OCI-LY3 (cell line): ENCODE measurements around the gene CTXN2.

ENCODE experiments used
- H2AFZ ChIP-seq: fragments of 200-600, 300-600 bp; shearing (Covaris generic); 2 replicates; pipeline ENCODE4 v1.6.0; 2014; ENCODE audit warnings: antibody characterized with exemption, low read depth, low read length
- H3K27ac ChIP-seq: fragments of 200-600, 300-600 bp; sonication (generic); 2 replicates; pipeline ENCODE4 v1.5.1; 2014; ENCODE audit warnings: mild to moderate bottlenecking, low read length, moderate library complexity, mixed read lengths
- H3K27me3 ChIP-seq: fragments of 200-600, 300-600 bp; sonication (generic); 2 replicates; pipeline ENCODE4 v1.6.1; 2014; ENCODE audit warnings: low read depth, low read length, mixed read lengths
- H3K36me3 ChIP-seq: fragments of 200-600, 300-600 bp; sonication (generic); replicated peaks from 2 replicates; pipeline ENCODE3; 2014; ENCODE audit warnings: low read depth, low read length, mixed read lengths
- H3K4me1 ChIP-seq: fragments of 300-600, 200-600 bp; sonication (generic); 2 replicates; pipeline ENCODE4 v1.6.1; 2014; ENCODE audit warnings: low read length, mixed read lengths
- H3K4me2 ChIP-seq: fragments of 200-600, 300-600 bp; sonication (generic); 2 replicates; pipeline ENCODE4 v1.6.1; 2014; ENCODE audit warnings: low read length, mixed read lengths
- H3K4me3 ChIP-seq: fragments of 300-600, 200-600 bp; sonication (generic); 2 replicates; pipeline ENCODE4 v1.5.1; 2014; ENCODE audit warnings: antibody characterized with exemption, mild to moderate bottlenecking, low read length, moderate library complexity
- H3K79me2 ChIP-seq: fragments of 300-600, 200-600 bp; shearing (Covaris generic); 2 replicates; pipeline ENCODE4 v1.6.1; 2014; ENCODE audit warnings: mild to moderate bottlenecking, low read length, mixed read lengths
- H3K9ac ChIP-seq: fragments of 300-600, 200-600 bp; shearing (Covaris generic); 2 replicates; pipeline ENCODE4 v1.6.0; 2014; ENCODE audit warnings: mild to moderate bottlenecking, low read length, moderate library complexity
- H3K9me3 ChIP-seq: fragments of 200-600, 300-600 bp; shearing (Covaris generic); 2 replicates; pipeline ENCODE4 v1.6.1; 2014; ENCODE audit warnings: low read length, mixed read lengths; ENCODE audit not compliant: insufficient read depth
- H4K20me1 ChIP-seq: fragments of 200-600, 300-600 bp; sonication (generic); 2 replicates; pipeline ENCODE4 v1.6.1; 2016; ENCODE audit warnings: low read length, mixed read lengths; ENCODE audit not compliant: insufficient read depth
- EZH2phosphoT487 ChIP-seq: fragments of 200-600 bp; shearing (Covaris generic); IDR thresholded peaks from 2 replicates; pipeline ENCODE4 v1.6.1; 2018; ENCODE audit warnings: antibody characterized with exemption, mixed run types, low read depth
- TF ChIP-seq, protein P1 (sequence below): fragments of 200-600, 300-600 bp; sonication (generic); IDR thresholded peaks from 2 replicates; pipeline ENCODE4 v1.5.1; 2014; ENCODE audit warnings: antibody characterized with exemption, low read length, low read depth

CTXN2 gene

DNA sequence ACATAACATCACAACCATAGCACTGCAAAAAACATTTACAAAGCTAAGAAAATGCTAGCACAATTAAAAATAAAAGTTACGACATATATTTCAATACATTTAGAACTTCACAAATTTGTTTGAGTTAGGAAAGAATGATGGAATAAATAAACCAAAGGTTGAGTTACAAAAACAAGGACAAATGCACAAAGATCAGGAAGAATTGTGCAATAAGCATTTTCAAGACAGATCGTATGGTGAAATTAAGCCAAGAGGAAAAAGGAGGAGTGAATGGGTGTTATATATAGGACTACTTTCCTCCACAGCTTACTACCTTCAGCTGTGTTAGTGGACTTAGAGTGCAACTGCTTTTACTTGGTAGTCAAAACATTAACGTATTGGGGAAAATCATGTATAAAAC lies 5.9 kb upstream of the CTXN2 start:
- no peak overlapping the region for H3K4me3 ChIP-seq
- no peak for TF ChIP-seq EZH2phosphoT487
- TF ChIP-seq, protein P1, sequence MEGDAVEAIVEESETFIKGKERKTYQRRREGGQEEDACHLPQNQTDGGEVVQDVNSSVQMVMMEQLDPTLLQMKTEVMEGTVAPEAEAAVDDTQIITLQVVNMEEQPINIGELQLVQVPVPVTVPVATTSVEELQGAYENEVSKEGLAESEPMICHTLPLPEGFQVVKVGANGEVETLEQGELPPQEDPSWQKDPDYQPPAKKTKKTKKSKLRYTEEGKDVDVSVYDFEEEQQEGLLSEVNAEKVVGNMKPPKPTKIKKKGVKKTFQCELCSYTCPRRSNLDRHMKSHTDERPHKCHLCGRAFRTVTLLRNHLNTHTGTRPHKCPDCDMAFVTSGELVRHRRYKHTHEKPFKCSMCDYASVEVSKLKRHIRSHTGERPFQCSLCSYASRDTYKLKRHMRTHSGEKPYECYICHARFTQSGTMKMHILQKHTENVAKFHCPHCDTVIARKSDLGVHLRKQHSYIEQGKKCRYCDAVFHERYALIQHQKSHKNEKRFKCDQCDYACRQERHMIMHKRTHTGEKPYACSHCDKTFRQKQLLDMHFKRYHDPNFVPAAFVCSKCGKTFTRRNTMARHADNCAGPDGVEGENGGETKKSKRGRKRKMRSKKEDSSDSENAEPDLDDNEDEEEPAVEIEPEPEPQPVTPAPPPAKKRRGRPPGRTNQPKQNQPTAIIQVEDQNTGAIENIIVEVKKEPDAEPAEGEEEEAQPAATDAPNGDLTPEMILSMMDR: no peak
- no peaks in the 10 kb centered on the region for H4K20me1 ChIP-seq

DNA sequence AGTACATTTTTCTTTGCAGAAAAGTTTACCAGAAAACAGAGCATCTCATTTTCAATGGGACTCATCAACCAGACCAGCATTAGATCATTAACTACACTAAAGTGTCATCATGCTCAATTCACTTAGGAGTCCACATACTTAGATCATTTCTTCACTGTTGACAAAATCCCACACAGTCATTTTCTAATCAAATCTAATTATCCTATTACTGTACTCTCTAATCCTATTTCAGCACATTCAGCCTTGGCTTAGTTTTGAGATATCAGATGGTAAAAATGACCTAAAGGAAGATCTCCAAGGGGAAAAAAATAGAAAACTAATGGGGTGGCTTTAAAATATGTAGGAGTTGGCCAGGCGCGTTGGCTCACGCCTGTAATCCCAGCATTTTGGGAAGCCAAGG lies 5.2 kb upstream of the CTXN2 start:
- peaks cover 18% of the 10 kb centered on the region for H3K27me3 ChIP-seq
- no peaks in the 10 kb centered on the region for H3K79me2 ChIP-seq
- no peak overlapping the region for H2AFZ ChIP-seq
- H3K36me3 ChIP-seq: no peaks in the 10 kb centered on the region
- H3K4me2 ChIP-seq: no peak overlapping the region
- no peaks in the 10 kb centered on the region for H4K20me1 ChIP-seq
- no peak overlapping the region for H3K4me3 ChIP-seq
- no peak overlapping the region for H3K27ac ChIP-seq
- TF ChIP-seq EZH2phosphoT487: no peak
- TF ChIP-seq, protein P1: no peak
- H3K9me3 ChIP-seq: no peaks in the 10 kb centered on the region
- H3K4me1 ChIP-seq: no peaks in the 10 kb centered on the region
- no peak overlapping the region for H3K9ac ChIP-seq

More for the DNA sequence above, 5.9 kb upstream of the CTXN2 start:
- H3K9ac ChIP-seq: no peak overlapping the region
- H3K4me1 ChIP-seq: no peaks in the 10 kb centered on the region
- H3K27ac ChIP-seq: no peak overlapping the region
- H3K36me3 ChIP-seq: no peaks in the 10 kb centered on the region
- H3K27me3 ChIP-seq: peaks cover 18% of the 10 kb centered on the region
- H3K9me3 ChIP-seq: no peaks in the 10 kb centered on the region
- no peak overlapping the region for H3K4me2 ChIP-seq
- H2AFZ ChIP-seq: no peak overlapping the region
- H3K79me2 ChIP-seq: no peaks in the 10 kb centered on the region

DNA sequence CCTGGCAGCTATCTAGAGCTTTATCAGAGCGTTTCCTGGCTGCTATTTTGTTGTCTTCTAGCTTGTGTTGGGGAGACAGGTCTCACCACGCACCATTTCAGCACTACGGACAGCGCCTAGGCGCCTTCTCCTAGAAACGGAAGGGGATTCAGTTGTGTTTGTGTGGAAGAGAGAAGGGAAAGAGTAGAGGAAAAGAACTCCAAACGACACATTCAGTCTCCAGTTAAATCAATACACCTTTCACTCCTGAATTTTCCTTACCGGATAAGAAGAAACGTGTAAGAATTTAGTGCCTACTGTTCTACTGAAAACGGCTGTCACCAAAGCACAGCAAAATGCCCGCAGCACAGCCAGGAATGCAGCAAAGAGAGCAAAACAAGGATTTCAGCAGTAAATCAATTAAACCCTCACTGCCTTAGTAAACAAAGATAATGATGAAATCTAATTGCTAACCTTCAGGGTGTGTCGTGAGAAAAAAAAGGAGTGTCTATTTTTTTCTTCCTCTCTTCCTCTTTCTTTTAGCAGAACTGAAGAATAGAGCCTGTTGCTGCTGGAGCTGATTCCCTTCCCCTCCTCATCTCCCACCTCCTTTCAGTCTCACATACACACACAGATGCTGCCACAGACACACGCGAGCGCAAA lies 412 bp upstream of the CTXN2 start:
- no peaks in the 10 kb centered on the region for H4K20me1 ChIP-seq
- no peak overlapping the region for H3K27ac ChIP-seq
- no peaks in the 10 kb centered on the region for H3K79me2 ChIP-seq
- peaks cover 4% of the 10 kb centered on the region; the same call in 1 of the 2 replicates for H3K27me3 ChIP-seq
- H3K4me1 ChIP-seq: no peaks in the 10 kb centered on the region
- TF ChIP-seq, protein P1: no peak
- TF ChIP-seq EZH2phosphoT487: no peak
- no peaks in the 10 kb centered on the region for H3K9me3 ChIP-seq
- no peaks in the 10 kb centered on the region for H3K36me3 ChIP-seq
- H3K4me3 ChIP-seq: no peak overlapping the region
- no peak overlapping the region for H3K4me2 ChIP-seq
- no peak overlapping the region for H2AFZ ChIP-seq
- no peak overlapping the region for H3K9ac ChIP-seq

DNA sequence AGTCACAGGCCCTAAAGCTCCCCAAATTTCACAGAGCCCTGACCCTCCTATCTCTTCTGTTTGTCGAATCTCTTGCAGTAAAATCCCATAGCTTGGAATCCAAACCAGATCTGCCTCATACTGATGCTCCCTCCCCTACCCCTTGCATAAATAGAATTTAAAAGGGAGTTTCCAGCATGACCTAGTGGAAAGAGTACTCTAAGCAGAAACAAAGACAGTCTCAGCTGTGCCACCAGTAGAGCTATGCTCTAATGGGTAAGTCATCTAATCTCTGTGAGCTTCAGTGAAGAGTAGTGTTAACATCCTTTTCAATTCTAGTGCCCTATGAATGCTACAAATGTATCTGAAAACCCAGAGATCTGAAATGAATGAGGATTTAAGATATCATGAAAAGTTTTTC lies 10.6 kb downstream of the CTXN2 start:
- Histone ChIP-seq H4K20me1 (no peaks in the 10 kb centered on the region), H3K27ac (no peak overlapping the region), H3K36me3 (no peaks in the 10 kb centered on the region), H3K9me3 (no peaks in the 10 kb centered on the region), H3K4me2 (no peak overlapping the region), H3K9ac (no peak overlapping the region), H2AFZ (no peak overlapping the region), H3K79me2 (no peaks in the 10 kb centered on the region), H3K27me3 (peaks cover 6% of the 10 kb centered on the region; the same call in 1 of the 2 replicates), H3K4me3 (no peak overlapping the region), H3K4me1 (no peaks in the 10 kb centered on the region)
- TF ChIP-seq EZH2phosphoT487: no peak
- TF ChIP-seq, protein P1: no peak
